Right atrium auricular region (tissue), 2 donors: Measurements from ENCODE around the gene MAJIN. TPM values are rescaled to one million over a fixed set of nuclear protein-coding genes. Genes with fewer than 3 reads are reported as not detected.
"Not testable (repeated sequence)": the region's sequence is repeated elsewhere in the genome, so short reads cannot be mapped to it uniquely, and the experiment has no call there.

Source experiments
- DNase-seq: peaks from one replicate; pipeline ENCODE4 v3.0.0-alpha.2; 2019; ENCODE audit warnings: low spot score
- H3K27ac ChIP-seq, 2 donors: fragments of 200-600 bp; sonication (generic); 1 replicate in 1 of 2; 2 replicates in 1 of 2; pipeline ENCODE4 v1.5.1; 2016 to 2019
- H3K27me3 ChIP-seq, 2 donors: fragments of 200-600 bp; sonication (generic); one replicate each; pipeline versions ENCODE4 v1.5.1 to v1.6.0; 2017 to 2019
- H3K36me3 ChIP-seq: fragments of 200-600 bp; sonication (generic); one replicate; pipeline ENCODE4 v1.5.1; 2016
- H3K4me1 ChIP-seq, 2 donors: fragments of 200-600 bp; sonication (generic); one replicate each; pipeline versions ENCODE4 v1.5.1 to v1.6.0; 2017 to 2019
- H3K4me3 ChIP-seq, 2 donors: fragments of 200-600 bp; sonication (generic); 1 replicate in 1 of 2; 2 replicates in 1 of 2; pipeline ENCODE4 v1.5.1; 2017 to 2019; ENCODE audit warnings: mild to moderate bottlenecking in 1 of 2, moderate library complexity in 1 of 2
- H3K9me3 ChIP-seq, 2 donors: fragments of 200-600 bp; sonication (generic); one replicate each; pipeline ENCODE4 v1.5.1; 2019
- CTCF ChIP-seq, 2 donors: fragments of 200-600 bp; sonication (generic); IDR thresholded peaks; one replicate each; pipeline ENCODE4 v1.5.1; 2019; ENCODE audit warnings: antibody characterized with exemption in 2 of 2
- total RNA-seq, 2 donors: library from RNA; depleted of rRNA; stranded (reverse); fragments of >200 nt; gene quantifications; one replicate each; pipeline ENCODE4 v1.1.0, GENCODE V29; 2016

MAJIN gene
- total RNA-seq, 2 donors from 2014 or later = not detected

- TF ChIP-seq CTCF (IDR thresholded peaks at IDR 0.05) = no peak
- DNase-seq = no peak
Measured at GRCh38 chr11:65008016-65008415, 36.1 kb upstream of the MAJIN start.

GRCh38 chr11:65003968-65004367 is 32.1 kb upstream of the MAJIN start:
- H3K27ac ChIP-seq, H3K4me3 ChIP-seq, H3K27me3 ChIP-seq, H3K4me1 ChIP-seq, H3K9me3 ChIP-seq, H3K36me3 ChIP-seq, DNase-seq: not testable (repeated sequence)

More at GRCh38 chr11:65008016-65008415, 36.1 kb upstream of the MAJIN start:
- H3K27ac ChIP-seq = no peak overlapping the region
- peaks cover 0 to 3% of the 10 kb centered on the region in 2 donors for H3K4me1 ChIP-seq
- H3K36me3 ChIP-seq = no peaks in the 10 kb centered on the region
- no peak overlapping the region for H3K4me3 ChIP-seq
- no peaks in the 10 kb centered on the region for H3K9me3 ChIP-seq
- no peaks in the 10 kb centered on the region for H3K27me3 ChIP-seq

- Histone ChIP-seq H3K27me3 (no peaks in the 10 kb centered on the region), H3K36me3 (no peaks in the 10 kb centered on the region), H3K4me3 (no peak overlapping the region), H3K4me1 (no peaks in the 10 kb centered on the region), H3K27ac (no peak overlapping the region), H3K9me3 (no peaks in the 10 kb centered on the region)
- no peak for DNase-seq
- no peak for TF ChIP-seq CTCF (IDR thresholded peaks at IDR 0.05)
Measured at GRCh38 chr11:65003282-65003681, 31.4 kb upstream of the MAJIN start.

- H3K27ac ChIP-seq = no peak overlapping the region
Measured at GRCh38 chr11:65002706-65003105, 30.8 kb upstream of the MAJIN start.

GRCh38 chr11:64999478-64999877 is 27.6 kb upstream of the MAJIN start:
- Histone ChIP-seq H3K4me1 (peaks cover 0 to 10% of the 10 kb centered on the region in 2 donors), H3K27me3 (no peaks in the 10 kb centered on the region), H3K4me3 (no peak overlapping the region), H3K27ac (no peak overlapping the region), H3K9me3 (no peaks in the 10 kb centered on the region), H3K36me3 (no peaks in the 10 kb centered on the region)
- DNase-seq = no peak
- no peak for TF ChIP-seq CTCF (IDR thresholded peaks at IDR 0.05)

More at GRCh38 chr11:65002706-65003105, 30.8 kb upstream of the MAJIN start:
- H3K9me3 ChIP-seq = no peaks in the 10 kb centered on the region
- H3K36me3 ChIP-seq = no peaks in the 10 kb centered on the region
- no peaks in the 10 kb centered on the region for H3K4me1 ChIP-seq
- DNase-seq = no peak
- no peak overlapping the region for H3K4me3 ChIP-seq
- no peaks in the 10 kb centered on the region for H3K27me3 ChIP-seq
- no peak for TF ChIP-seq CTCF (IDR thresholded peaks at IDR 0.05)

GRCh38 chr11:64998690-64999431 is 27.0 kb upstream of the MAJIN start:
- Histone ChIP-seq H3K36me3 (no peaks in the 10 kb centered on the region), H3K4me1 (peaks cover 0 to 10% of the 10 kb centered on the region in 2 donors), H3K9me3 (no peaks in the 10 kb centered on the region), H3K4me3 (no peak overlapping the region), H3K27me3 (no peaks in the 10 kb centered on the region), H3K27ac (no peak overlapping the region)
- DNase-seq = no peak
- no peak for TF ChIP-seq CTCF (IDR thresholded peaks at IDR 0.05)
